Left cardiac atrium (tissue), 4 donors: ENCODE measurements around the gene DPEP2. TPM values are rescaled to one million over a fixed set of nuclear protein-coding genes. Genes with fewer than 3 reads are reported as not detected.
"Not testable (repeated sequence)": the region's sequence is repeated elsewhere in the genome, so short reads cannot be mapped to it uniquely, and the experiment has no call there.

ENCODE experiments used
- ATAC-seq, 2 donors: fragments of 200-7000 bp; cut with Tn5 transposase; one replicate each; pipeline ENCODE4 v1.9.1; 2020; ENCODE audit warnings: mild to moderate bottlenecking in 2 of 2, moderate library complexity in 2 of 2
- DNase-seq: peaks from one replicate; pipeline ENCODE4 v3.0.0-alpha.2; 2020
- intact Hi-C, 2 donors: fragments of 100-400 bp; cut with DNase I; formaldehyde crosslinking; loops; one replicate each; pipeline versions ENCODE4 v1.14.1 to v1.15.1; 2022 to 2023
- total RNA-seq, 2 donors: library from RNA; stranded (reverse); fragmentation: NEBNext Ultra II Directional; extraction: Animal tissue kit (Norgen Biotek cat#: 25700); gene quantifications; one replicate each; pipeline ENCODE4 v1.2.1, GENCODE V29; 2021
- donor health status: DM: no; HTN: yes; CAD: no.
- donor health status: DM: no; HTN: yes; CAD: no; lungs with severe emphysema.
- donor health status: DM: yes; HTN: yes; CAD: no.
- donor health status: Dilated cardiomyopathy.

Gene DPEP2
- total RNA-seq, 2 donors from 2014 or later, result 1.1 to 2.7 TPM

- intact Hi-C loops, result no loop called here
- ATAC-seq (peak; percentile 48 to 76), DNase-seq (peak; percentile 80)
Observed at GRCh38 chr16:67943619-67944504, 55.4 kb downstream of the DPEP2 start, which contains the start of gene LCAT. Gene LCAT, minus strand, starts transcription at chr16:67944120. Its CDS starts 19 bp downstream, at chr16:67944101.

GRCh38 chr16:67943256-67943618, 56.0 kb downstream of the DPEP2 start:
- DNase-seq (no peak), ATAC-seq (peak in 1 of 2 donors; percentile 0)
- intact Hi-C loops, result no loop called here

- intact Hi-C loops, result no loop called here
- no peak for DNase-seq
- ATAC-seq, result no peak
Observed at GRCh38 chr16:67942510-67943255, 56.6 kb downstream of the DPEP2 start.

GRCh38 chr16:67942200-67942509, 57.1 kb downstream of the DPEP2 start:
- intact Hi-C loops, result no loop called here
- ATAC-seq (peak; percentile 5 to 14), DNase-seq (no peak)

GRCh38 chr16:67941469-67942199, 57.6 kb downstream of the DPEP2 start:
- ATAC-seq (no peak), DNase-seq (no peak)
- intact Hi-C loops, result no loop called here

- intact Hi-C loops, result no loop called here
- ATAC-seq, result no peak
Observed at GRCh38 chr16:67940446-67941089, 58.7 kb downstream of the DPEP2 start.

GRCh38 chr16:67939507-67940445, 59.5 kb downstream of the DPEP2 start:
- no peak for DNase-seq
- ATAC-seq, result no peak
- intact Hi-C loops, result no loop called here

More at GRCh38 chr16:67940446-67941089, 58.7 kb downstream of the DPEP2 start:
- no peak for DNase-seq

GRCh38 chr16:67937713-67938112, 61.6 kb downstream of the DPEP2 start:
- intact Hi-C loops, ATAC-seq, DNase-seq: not testable (repeated sequence)

Other genes starting within 250 kb of the DPEP2 start
- 10 to 100 TPM; 10.9 to 14.3 TPM for gene RANBP10, start 192.9 kb downstream of the DPEP2 start, total RNA-seq
- gene TSNAXIP1, start 192.6 kb downstream of the DPEP2 start, total RNA-seq, result under 1 TPM; 0.55 to 0.74 TPM
- 10 to 100 TPM; 24.5 to 24.7 TPM for gene THAP11, start 157.2 kb downstream of the DPEP2 start, total RNA-seq
- 10 to 100 TPM; 59.8 to 73.9 TPM for gene NUTF2, start 152.6 kb downstream of the DPEP2 start, total RNA-seq
- gene CENPT, start 151.8 kb downstream of the DPEP2 start, total RNA-seq, result 10 to 100 TPM; 22.1 to 22.2 TPM
- 10 to 100 TPM; 23.3 to 31.5 TPM for gene EDC4, start 126.4 kb downstream of the DPEP2 start, total RNA-seq
- gene NRN1L, start 114.6 kb downstream of the DPEP2 start, total RNA-seq, result under 1 TPM in 1 of 2 donors, not detected in 1; 0.50 TPM
- gene PSKH1, start 106.2 kb downstream of the DPEP2 start, total RNA-seq, result 10 to 100 TPM; 21.0 to 27.3 TPM
- gene CTRL, start 67.6 kb downstream of the DPEP2 start, total RNA-seq, result under 1 TPM; 0.76 to 0.97 TPM
- gene PSMB10, start 62.6 kb downstream of the DPEP2 start, total RNA-seq, result 10 to 100 TPM; 54.9 to 64.5 TPM
- gene LCAT, start 55.4 kb downstream of the DPEP2 start, total RNA-seq, result 10 to 100 TPM; 12.8 to 22.6 TPM
- gene SLC12A4, start 30.8 kb downstream of the DPEP2 start, total RNA-seq, result 10 to 100 TPM; 52.0 to 98.2 TPM
- gene DPEP3, start 19.0 kb downstream of the DPEP2 start, total RNA-seq, result not detected
- not detected for gene DPEP2NB, start 16.4 kb upstream of the DPEP2 start, total RNA-seq
- 1 to 10 TPM; 7.2 to 8.4 TPM for gene DDX28, start 23.7 kb upstream of the DPEP2 start, total RNA-seq
- gene DUS2, start 23.8 kb upstream of the DPEP2 start, total RNA-seq, result 1 to 10 TPM; 6.9 to 7.2 TPM
- gene NFATC3, start 85.9 kb upstream of the DPEP2 start, total RNA-seq, result 10 to 100 TPM; 25.9 to 28.9 TPM
- gene ESRP2, start 236.6 kb upstream of the DPEP2 start, total RNA-seq, result under 1 TPM; 0.32 to 0.42 TPM
- 10 to 100 TPM; 20.5 to 27.4 TPM for gene PLA2G15, start 245.9 kb upstream of the DPEP2 start, total RNA-seq